Right cardiac atrium (tissue), 5 donors: ENCODE results near the gene ATP13A2. TPM values are rescaled to one million over a fixed set of nuclear protein-coding genes. Genes with fewer than 3 reads are reported as not detected.

Experiments
- ATAC-seq, 2 donors: fragments of 200-7000 bp; cut with Tn5 transposase; one replicate each; pipeline versions ENCODE4 v1.8.0 to v1.9.1; 2020; ENCODE audit warnings: moderate library complexity in 2 of 2, mild to moderate bottlenecking in 1 of 2
- DNase-seq, 3 donors: peaks; one replicate each; pipeline ENCODE4 v3.0.0-alpha.2; 2020
- H3K27ac ChIP-seq: one replicate; pipeline ENCODE4 v1.5.1; 2013; ENCODE audit warnings: mild to moderate bottlenecking, low read length, control low read depth, moderate library complexity
- H3K27me3 ChIP-seq: one replicate; pipeline ENCODE4 v1.6.1; 2013; ENCODE audit not compliant: control insufficient read depth, insufficient read depth
- H3K4me1 ChIP-seq: one replicate; pipeline ENCODE4 v1.6.1; 2013; ENCODE audit warnings: low read length; ENCODE audit not compliant: control insufficient read depth, insufficient read depth
- H3K4me3 ChIP-seq: one replicate; pipeline ENCODE4 v1.5.1; 2013; ENCODE audit warnings: low read length, control low read depth
- H3K9me3 ChIP-seq: one replicate; pipeline ENCODE4 v1.6.1; 2013; ENCODE audit warnings: low read length; ENCODE audit not compliant: control insufficient read depth
- WGBS: extraction: QIAGEN DNeasy Blood & Tissue Kit; methylation state at CpG from one replicate; pipeline ENCODE4 v1.1.7; 2013; 5-methylcytosine and 5-hydroxymethylcytosine counted together
- intact Hi-C, 4 donors: fragments of 100-400 bp; cut with DNase I; formaldehyde crosslinking; loops; one replicate each; pipeline versions ENCODE4 v1.11.0 to v1.14.0; 2022 to 2023
- polyA plus RNA-seq: library from polyadenylated mRNA; stranded (reverse); fragments of 200-250 nt; gene quantifications from one replicate; pipeline ENCODE4 v1.2.3, GENCODE V29; 2013
- total RNA-seq, 4 donors: library from RNA; stranded (reverse); fragmentation: NEBNext Ultra II Directional; extraction: Animal tissue kit (Norgen Biotek cat#: 25700); gene quantifications; one replicate each; pipeline ENCODE4 v1.2.1, GENCODE V29; 2021
- donor health status: healthy with polysubstance abuse.
- donor health status: DM: no; HTN: yes; CAD: no.
- donor health status: DM: no; HTN: no; CAD: no.
- donor health status: DM: no; HTN: yes; CAD: no; lungs with severe emphysema.
- donor health status: DM: yes; HTN: yes; CAD: no.

ATP13A2 gene
- total and polyA plus RNA-seq, 5 donors, result 10.3 to 15.1 (median 14.0) TPM

DNA sequence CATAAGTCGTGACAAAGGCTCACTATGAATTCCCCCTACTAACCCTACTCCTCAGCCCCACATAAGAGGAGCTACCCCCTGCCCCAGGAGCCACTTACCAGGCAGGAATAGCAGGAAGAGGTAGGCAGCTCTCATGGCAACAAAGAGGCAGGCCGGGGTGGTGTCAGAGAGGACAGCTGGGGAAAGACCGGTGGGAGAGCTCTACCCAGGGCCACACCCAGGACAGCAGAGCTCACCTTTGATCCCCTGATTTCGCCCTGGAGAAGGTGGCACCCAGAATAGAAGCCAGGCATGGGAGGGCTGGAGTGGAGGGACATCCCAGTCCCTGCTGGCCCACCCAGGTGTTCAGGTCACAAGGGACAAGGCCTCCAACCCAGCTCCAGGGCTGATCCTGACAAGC is 33.6 kb downstream of the ATP13A2 start:
- H3K27me3 ChIP-seq, result no peaks in the 10 kb centered on the region
- intact Hi-C loops, result no loop called here
- WGBS, result 81% methylated on average over 4 of the region's 4 CpGs
- no peak for DNase-seq
- H3K4me1 ChIP-seq, result no peaks in the 10 kb centered on the region
- H3K4me3 ChIP-seq, result no peak overlapping the region
- H3K27ac ChIP-seq, result no peak overlapping the region
- no peak for ATAC-seq
- no peaks in the 10 kb centered on the region for H3K9me3 ChIP-seq

DNA sequence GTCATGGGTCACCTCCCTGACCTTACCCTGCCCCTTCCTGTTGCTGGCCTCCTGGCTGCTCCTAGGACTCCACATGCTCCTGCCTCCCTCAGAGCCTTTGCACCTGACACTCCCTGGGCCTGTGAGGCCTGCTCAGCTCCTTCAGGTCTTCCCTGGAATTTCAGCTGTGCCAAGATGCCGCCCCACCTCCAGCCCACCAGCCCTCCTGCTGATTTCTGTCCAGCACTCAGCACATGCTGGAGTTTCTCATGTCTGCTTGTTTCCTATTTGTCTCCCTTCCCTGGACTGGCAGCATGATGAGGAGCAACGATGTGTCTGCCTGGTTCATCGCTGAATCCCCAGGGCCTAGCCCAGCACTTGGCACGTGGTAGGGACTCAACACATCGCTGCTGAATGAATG is 34.4 kb downstream of the ATP13A2 start:
- Histone ChIP-seq H3K4me3 (no peak overlapping the region), H3K27ac (no peak overlapping the region), H3K4me1 (no peaks in the 10 kb centered on the region), H3K9me3 (no peaks in the 10 kb centered on the region), H3K27me3 (no peaks in the 10 kb centered on the region)
- intact Hi-C loops, result no loop called here
- 87% methylated on average over 5 of the region's 5 CpGs for WGBS
- DNase-seq (no peak), ATAC-seq (no peak)

DNA sequence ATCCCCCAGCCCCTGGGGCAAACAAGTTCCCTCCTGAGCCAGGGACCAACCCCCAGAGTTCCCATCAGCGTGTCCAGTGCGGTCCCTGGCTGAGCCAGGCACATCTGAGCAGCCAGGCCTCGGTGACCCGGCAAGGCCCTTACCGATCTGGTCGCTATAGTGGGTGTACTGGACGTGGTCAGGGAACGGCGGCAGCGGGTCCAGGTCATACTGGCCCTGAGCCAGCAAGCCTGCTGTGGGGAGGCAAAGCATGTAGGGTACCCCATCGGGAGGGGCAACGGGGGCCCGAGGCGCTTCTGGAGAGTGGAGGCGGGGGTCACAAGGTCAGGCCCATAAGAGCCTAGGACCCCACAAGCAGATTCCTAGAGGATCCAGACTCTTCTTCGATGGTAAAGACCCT is 34.8 kb downstream of the ATP13A2 start:
- Histone ChIP-seq H3K9me3 (no peaks in the 10 kb centered on the region), H3K4me3 (no peak overlapping the region), H3K27ac (no peak overlapping the region), H3K27me3 (no peaks in the 10 kb centered on the region), H3K4me1 (no peaks in the 10 kb centered on the region)
- intact Hi-C loops, result no loop called here
- DNase-seq, result no peak
- ATAC-seq, result no peak
- WGBS, result 83% methylated on average over 16 of the region's 16 CpGs

DNA sequence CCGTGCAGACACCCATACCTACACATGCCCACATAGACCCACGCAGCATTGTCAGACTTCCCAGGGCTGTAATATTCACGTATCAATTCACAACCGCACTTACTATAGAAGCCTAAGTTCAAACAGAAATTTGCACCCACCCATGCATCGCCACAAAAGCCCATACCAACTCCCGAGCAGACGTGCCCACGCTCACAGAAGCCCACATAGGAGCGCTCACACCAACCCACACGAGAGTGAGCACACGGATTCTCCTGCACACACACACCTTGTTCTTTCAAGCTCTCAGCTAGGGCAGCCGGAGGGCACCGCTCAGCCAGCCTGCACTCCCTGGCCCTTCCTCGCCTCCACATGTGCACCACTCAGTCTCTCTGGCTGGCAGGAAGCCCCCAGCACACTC is 35.9 kb downstream of the ATP13A2 start:
- H3K27ac ChIP-seq, result no peak overlapping the region
- intact Hi-C loops, result no loop called here
- H3K4me1 ChIP-seq, result no peaks in the 10 kb centered on the region

DNA sequence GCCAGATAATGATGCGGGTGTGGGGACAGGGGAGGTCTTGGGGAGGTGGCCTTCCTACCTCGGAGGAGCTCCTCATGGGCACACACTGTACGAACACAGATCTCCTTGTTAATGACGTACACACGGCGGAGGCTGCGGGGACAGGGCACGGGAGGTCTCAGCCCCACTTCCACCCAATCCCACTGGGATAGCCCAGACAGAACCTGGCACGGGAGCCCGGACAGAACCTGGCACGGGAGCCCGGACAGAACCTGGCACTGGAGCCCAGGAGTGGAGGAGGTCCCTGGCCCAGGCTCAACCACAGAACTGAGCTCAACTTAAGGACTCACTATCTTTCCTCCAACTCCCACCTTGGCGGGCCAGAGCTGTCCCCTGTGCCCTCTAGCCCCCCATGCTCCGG is 36.5 kb downstream of the ATP13A2 start:
- intact Hi-C loops, result no loop called here
- H3K9me3 ChIP-seq, result no peaks in the 10 kb centered on the region
- H3K27ac ChIP-seq, result no peak overlapping the region
- WGBS, result 60% methylated on average over 14 of the region's 14 CpGs
- DNase-seq, result no peak
- no peaks in the 10 kb centered on the region for H3K4me1 ChIP-seq
- no peak for ATAC-seq
- no peak overlapping the region for H3K4me3 ChIP-seq
- no peaks in the 10 kb centered on the region for H3K27me3 ChIP-seq

More for the DNA sequence above, 35.9 kb downstream of the ATP13A2 start:
- no peaks in the 10 kb centered on the region for H3K9me3 ChIP-seq
- ATAC-seq, result no peak
- no peaks in the 10 kb centered on the region for H3K27me3 ChIP-seq
- DNase-seq, result no peak
- WGBS, result 86% methylated on average over 14 of the region's 14 CpGs
- no peak overlapping the region for H3K4me3 ChIP-seq

DNA sequence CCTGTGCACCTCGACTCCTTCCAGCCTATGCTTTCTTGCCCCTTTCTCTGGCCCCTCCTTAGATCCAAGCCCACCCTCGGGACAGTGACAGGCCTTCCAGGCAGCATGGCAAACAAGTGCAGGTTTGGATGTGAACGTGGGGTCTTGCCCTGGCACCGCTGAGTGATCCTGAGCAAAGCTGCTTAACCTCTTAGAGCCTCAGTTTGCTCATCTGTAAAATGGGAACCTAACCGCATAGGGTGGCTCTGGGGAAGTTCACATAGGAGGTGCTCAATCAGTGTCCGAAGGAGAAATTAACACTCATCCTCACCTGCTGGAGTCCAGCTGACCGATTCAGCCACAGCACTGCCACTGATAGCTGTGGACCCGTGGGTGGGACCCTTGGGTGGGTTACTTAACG is 38.5 kb downstream of the ATP13A2 start:
- Histone ChIP-seq H3K27ac (no peak overlapping the region), H3K9me3 (no peaks in the 10 kb centered on the region), H3K4me1 (no peaks in the 10 kb centered on the region), H3K4me3 (no peak overlapping the region), H3K27me3 (no peaks in the 10 kb centered on the region)
- no peak for DNase-seq
- 88% methylated on average over 9 of the region's 9 CpGs for WGBS
- intact Hi-C loops, result no loop called here
- ATAC-seq, result no peak

DNA sequence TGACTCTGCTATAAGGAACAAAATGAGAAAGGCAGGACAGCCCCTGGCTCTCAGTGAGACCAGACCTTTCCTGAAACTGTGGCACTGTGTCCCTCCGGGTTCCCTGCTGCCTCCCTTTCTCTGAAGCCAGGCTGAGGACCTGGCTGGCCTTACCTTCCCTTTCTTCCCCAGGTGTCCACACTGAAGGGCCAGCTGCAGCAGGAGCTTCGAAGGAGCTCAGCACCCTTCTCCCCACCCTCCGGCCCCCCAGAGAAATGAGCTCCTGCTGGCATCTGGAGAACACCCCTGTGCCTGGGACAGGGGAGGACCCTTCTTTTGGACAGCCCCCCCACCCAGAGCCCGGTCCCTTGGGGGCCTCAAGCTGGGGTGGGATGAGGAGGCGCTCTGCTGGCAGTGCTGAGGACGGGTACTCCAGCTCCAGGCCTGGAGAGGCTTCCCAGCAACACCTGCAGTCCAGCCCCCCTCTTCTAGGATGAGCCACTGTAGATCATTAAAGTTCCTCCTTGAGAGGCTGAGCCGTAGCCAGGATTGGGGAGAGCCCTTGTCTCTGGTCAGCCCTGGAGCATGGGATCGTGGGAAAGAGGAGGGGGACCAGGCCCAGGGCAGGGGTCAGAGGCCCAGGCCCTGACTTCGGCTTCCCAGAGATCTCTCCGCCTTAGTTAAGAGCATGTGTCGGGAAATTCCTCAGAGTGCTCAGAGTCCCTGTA is 39.4 kb downstream of the ATP13A2 start:
- WGBS, result 76% methylated on average over 11 of the region's 11 CpGs
- Histone ChIP-seq H3K27me3 (no peaks in the 10 kb centered on the region), H3K4me3 (no peak overlapping the region), H3K27ac (no peak overlapping the region), H3K9me3 (no peaks in the 10 kb centered on the region), H3K4me1 (no peaks in the 10 kb centered on the region)
- intact Hi-C loops, result no loop called here
- ATAC-seq (no peak), DNase-seq (no peak)

DNA sequence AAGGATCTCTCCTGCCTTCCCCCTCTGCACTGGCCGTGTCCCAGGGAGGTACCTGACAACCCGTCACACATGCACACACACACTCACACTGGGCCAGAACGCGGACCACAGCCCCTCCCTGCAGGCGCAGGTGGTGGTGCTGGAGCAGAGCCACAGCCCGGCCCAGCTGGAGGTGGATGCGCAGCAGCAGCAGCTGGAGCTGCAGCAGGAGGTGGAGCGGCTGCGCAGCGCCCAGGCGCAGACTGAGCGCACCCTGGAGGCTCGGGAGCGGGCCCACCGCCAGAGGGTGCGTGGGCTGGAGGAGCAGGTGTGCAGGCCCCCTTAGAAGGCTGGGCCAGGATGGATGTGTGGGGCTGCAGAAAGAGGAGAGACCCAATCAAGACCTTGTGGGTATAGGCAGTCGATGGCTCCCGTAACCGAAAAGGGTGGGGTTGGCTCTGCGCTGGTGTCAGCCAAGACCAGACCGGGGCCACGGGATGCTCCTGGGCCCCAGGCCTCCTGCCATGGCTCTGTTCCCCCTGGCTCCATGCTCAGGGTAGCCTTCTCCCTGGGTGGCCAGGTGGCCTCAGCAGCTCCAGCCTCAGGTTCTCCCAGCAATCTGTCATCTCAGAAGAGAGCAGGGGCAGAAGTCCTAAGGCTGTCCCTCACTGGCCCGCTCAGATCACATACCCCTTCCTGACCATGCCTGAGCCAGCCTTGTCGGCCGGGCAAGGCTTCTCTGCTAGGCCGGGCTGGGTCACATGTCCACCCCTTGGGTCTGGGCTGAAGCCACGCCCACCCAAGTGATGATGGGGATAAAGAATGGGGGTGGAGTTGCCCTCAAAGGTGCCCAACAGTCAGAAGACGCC is 40.2 kb downstream of the ATP13A2 start:
- Histone ChIP-seq H3K9me3 (no peaks in the 10 kb centered on the region), H3K27me3 (no peaks in the 10 kb centered on the region), H3K27ac (no peak overlapping the region), H3K4me3 (no peak overlapping the region), H3K4me1 (no peaks in the 10 kb centered on the region)
- 76% methylated on average over 28 of the region's 28 CpGs for WGBS
- ATAC-seq (no peak), DNase-seq (no peak)
- intact Hi-C loops, result no loop called here

DNA sequence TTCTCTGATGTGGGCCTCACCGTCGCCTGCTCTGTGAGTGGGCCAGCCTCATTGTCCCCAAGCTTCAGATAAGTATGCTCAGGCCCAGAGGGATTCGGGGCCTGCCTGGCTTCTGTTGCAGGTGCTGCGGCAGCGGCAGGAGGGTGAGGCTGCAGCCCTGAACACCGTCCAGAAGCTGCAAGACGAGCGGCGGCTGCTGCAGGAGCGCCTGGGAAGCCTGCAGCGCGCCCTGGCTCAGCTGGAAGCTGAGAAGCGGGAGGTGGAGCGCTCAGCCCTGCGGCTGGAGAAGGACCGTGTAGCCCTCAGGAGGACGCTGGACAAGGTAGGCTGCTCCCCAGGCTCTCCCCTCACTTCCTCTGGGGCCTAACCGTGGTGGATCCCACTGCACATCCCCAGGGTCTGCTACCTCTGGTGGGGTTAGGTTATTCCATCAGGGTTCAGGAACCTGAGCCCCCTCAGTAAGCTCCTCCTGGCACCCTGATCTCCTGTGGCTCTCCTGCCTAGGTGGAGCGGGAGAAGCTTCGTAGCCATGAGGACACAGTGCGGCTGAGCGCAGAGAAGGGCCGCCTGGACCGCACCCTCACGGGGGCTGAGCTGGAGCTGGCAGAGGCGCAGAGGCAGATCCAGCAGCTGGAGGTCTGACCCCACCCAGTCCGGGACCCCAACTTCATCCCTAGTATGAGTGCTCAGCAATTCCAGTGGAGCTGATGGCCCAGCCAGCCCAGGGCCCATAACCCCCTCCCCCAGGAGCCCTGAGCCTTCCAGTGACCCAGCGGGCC is 41.4 kb downstream of the ATP13A2 start:
- H3K27ac ChIP-seq, result no peak overlapping the region
- no peak for ATAC-seq
- no peak overlapping the region for H3K4me3 ChIP-seq
- no peaks in the 10 kb centered on the region for H3K27me3 ChIP-seq
- intact Hi-C loops, result no loop called here
- H3K4me1 ChIP-seq, result no peaks in the 10 kb centered on the region
- no peak for DNase-seq
- 90% methylated on average over 28 of the region's 28 CpGs for WGBS
- H3K9me3 ChIP-seq, result no peaks in the 10 kb centered on the region

DNA sequence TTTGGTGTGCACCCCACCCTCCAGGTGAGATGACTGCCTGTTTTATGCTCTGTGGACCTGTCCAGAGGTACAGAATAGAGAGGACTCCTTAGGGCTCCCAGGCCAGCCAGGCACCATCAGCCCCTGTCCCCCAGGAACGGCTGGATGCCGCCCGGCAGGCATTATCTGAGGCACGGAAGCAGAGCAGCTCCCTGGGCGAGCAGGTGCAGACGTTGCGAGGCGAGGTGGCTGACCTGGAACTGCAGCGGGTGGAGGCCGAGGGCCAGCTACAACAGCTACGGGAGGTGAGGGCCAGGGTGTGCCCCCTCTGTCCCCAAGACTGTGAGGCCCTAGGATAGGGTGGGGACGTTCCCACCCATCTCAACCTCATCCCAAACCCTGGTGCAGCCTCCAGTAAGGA is 42.1 kb downstream of the ATP13A2 start:
- intact Hi-C loops, result loop anchor here in 1 of 4 donors (5.0 kb wide), 1 partner anchor 43 kb away; the partner anchor contains the start of gene ATP13A2
- Histone ChIP-seq H3K9me3 (no peaks in the 10 kb centered on the region), H3K27ac (no peak overlapping the region), H3K4me3 (no peak overlapping the region), H3K27me3 (no peaks in the 10 kb centered on the region), H3K4me1 (no peaks in the 10 kb centered on the region)
- WGBS, result 91% methylated on average over 12 of the region's 12 CpGs
- DNase-seq (no peak), ATAC-seq (no peak)
